Loucy (cell line): ENCODE measurements around the gene SPCS1.
"Not testable (repeated sequence)": the region's sequence is repeated elsewhere in the genome, so short reads cannot be mapped to it uniquely, and the experiment has no call there.

Source experiments
- CTCF ChIP-seq: fragments of 200-600 bp; sonication (generic); conservative IDR thresholded peaks from 2 replicates; pipeline ENCODE4 v1.5.1; 2014; ENCODE audit warnings: mild to moderate bottlenecking, antibody characterized with exemption, low read length
- EZH2phosphoT487 ChIP-seq: fragments of 200-600 bp; IDR thresholded peaks from 2 replicates; pipeline ENCODE4 v1.6.1; 2018; ENCODE audit warnings: antibody characterized with exemption, mild to moderate bottlenecking, moderate library complexity, borderline replicate concordance

- TF ChIP-seq CTCF, EZH2phosphoT487: not testable (repeated sequence)
Measured at GRCh38 chr3:52676201-52676600, 29.7 kb upstream of the SPCS1 start.
